ENCODE measurements around the gene METTL9. TPM values are rescaled to one million over a fixed set of nuclear protein-coding genes. Genes with fewer than 3 reads are reported as not detected.
A peak's percentile ranks its signal among the peaks of the same experiment; 100 is the strongest.

METTL9 gene
- total RNA-seq, 1 donor from 2014 or later, result 97.7 TPM

GRCh38 chr16:21597561-21598030 is 1.8 kb upstream of the METTL9 start:
- Histone ChIP-seq H3K27me3 (no peaks in the 10 kb centered on the region), H3K4me1 (peaks cover 26% of the 10 kb centered on the region), H3K9me3 (no peaks in the 10 kb centered on the region), H3K4me3 (no peak overlapping the region), H3K36me3 (no peaks in the 10 kb centered on the region), H3K27ac (no peak overlapping the region)
- no peak for DNase-seq (ENCODE audit: extremely low spot score in 2 of 2)
- TF ChIP-seq POLR2A (IDR thresholded peaks at IDR 0.05), result no peak
- TF ChIP-seq CTCF (IDR thresholded peaks at IDR 0.05), result no peak
- no peak for TF ChIP-seq POLR2AphosphoS5 (IDR thresholded peaks at IDR 0.05; ENCODE audit: insufficient read depth in 1 of 2, low read depth in 1 of 2)
- intact Hi-C loops (cut with DNase I), result no loop called here

GRCh38 chr16:21598206-21598605 is 1.2 kb upstream of the METTL9 start:
- no peaks in the 10 kb centered on the region for H3K9me3 ChIP-seq
- H3K4me3 ChIP-seq, result no peak overlapping the region
- DNase-seq (ENCODE audit: extremely low spot score in 2 of 2), result no peak
- peaks cover 32% of the 10 kb centered on the region for H3K4me1 ChIP-seq
- H3K36me3 ChIP-seq, result no peaks in the 10 kb centered on the region
- no peaks in the 10 kb centered on the region for H3K27me3 ChIP-seq
- no peak for TF ChIP-seq POLR2A (IDR thresholded peaks at IDR 0.05)
- no peak for TF ChIP-seq POLR2AphosphoS5 (IDR thresholded peaks at IDR 0.05; ENCODE audit: insufficient read depth in 1 of 2, low read depth in 1 of 2)
- TF ChIP-seq CTCF (IDR thresholded peaks at IDR 0.05), result no peak
- intact Hi-C loops (cut with DNase I), result no loop called here
- peak overlapping the region; percentile 92 for H3K27ac ChIP-seq

- Histone ChIP-seq H3K36me3 (no peaks in the 10 kb centered on the region), H3K27me3 (no peaks in the 10 kb centered on the region), H3K27ac (peak overlapping the region; percentile 92), H3K9me3 (no peaks in the 10 kb centered on the region), H3K4me3 (peak overlapping the region; percentile 61 to 74), H3K4me1 (peaks cover 36% of the 10 kb centered on the region)
- intact Hi-C loops (cut with DNase I), result no loop called here
- no peak for DNase-seq (ENCODE audit: extremely low spot score in 2 of 2)
- no peak for TF ChIP-seq POLR2AphosphoS5 (IDR thresholded peaks at IDR 0.05; ENCODE audit: insufficient read depth in 1 of 2, low read depth in 1 of 2)
- no peak for TF ChIP-seq CTCF (IDR thresholded peaks at IDR 0.05)
Observed at GRCh38 chr16:21598701-21599121, 666 bp upstream of the METTL9 start.

- no peak for DNase-seq (ENCODE audit: extremely low spot score in 2 of 2)
- peaks cover 49% of the 10 kb centered on the region for H3K4me1 ChIP-seq
- H3K9me3 ChIP-seq, result no peaks in the 10 kb centered on the region
- peak overlapping the region; percentile 61 to 74 for H3K4me3 ChIP-seq
- H3K27me3 ChIP-seq, result no peaks in the 10 kb centered on the region
- H3K36me3 ChIP-seq, result no peaks in the 10 kb centered on the region
- TF ChIP-seq POLR2A (IDR thresholded peaks at IDR 0.05) (no peak), POLR2AphosphoS5 (IDR thresholded peaks at IDR 0.05; ENCODE audit: insufficient read depth in 1 of 2, low read depth in 1 of 2) (no peak), CTCF (IDR thresholded peaks at IDR 0.05) (no peak)
- intact Hi-C loops (cut with DNase I), result no loop called here
- peak overlapping the region; percentile 92 for H3K27ac ChIP-seq
Observed at GRCh38 chr16:21600031-21600773, 825 bp downstream of the METTL9 start.

GRCh38 chr16:21602785-21603184 is 3.4 kb downstream of the METTL9 start:
- intact Hi-C loops (cut with DNase I), result no loop called here
- Histone ChIP-seq H3K4me1 (peaks cover 61% of the 10 kb centered on the region), H3K27ac (no peak overlapping the region), H3K27me3 (no peaks in the 10 kb centered on the region), H3K4me3 (no peak overlapping the region), H3K9me3 (no peaks in the 10 kb centered on the region), H3K36me3 (no peaks in the 10 kb centered on the region)
- TF ChIP-seq CTCF (IDR thresholded peaks at IDR 0.05) (no peak), POLR2A (IDR thresholded peaks at IDR 0.05) (no peak), POLR2AphosphoS5 (IDR thresholded peaks at IDR 0.05; ENCODE audit: insufficient read depth in 1 of 2, low read depth in 1 of 2) (no peak)
- DNase-seq (ENCODE audit: extremely low spot score in 2 of 2), result no peak
